Astrocyte of the cerebellum (primary cell): ENCODE data around the gene RFLNA.

Experiments
- DNase-seq: peaks from one replicate; pipeline ENCODE4 v3.0.0-alpha.2; 2011; ENCODE audit warnings: low read depth
- H3K4me3 ChIP-seq: 2 replicates; pipeline ENCODE4 v1.5.1; 2011; ENCODE audit warnings: mild to moderate bottlenecking, low read depth, low read length, moderate library complexity
- CTCF ChIP-seq: IDR thresholded peaks from 2 replicates; pipeline ENCODE4 v1.5.1; 2012; ENCODE audit warnings: low read length, low read depth, moderate library complexity, mild to moderate bottlenecking; ENCODE audit errors: missing control alignments
- in situ Hi-C: cut with HindIII; loops from 2 replicates; pipeline ENCODE4 v1.10.0; 2017; ENCODE audit warnings: low sequenced_read_pairs

Gene RFLNA

GRCh38 chr12:124273630-124274029 is 21.3 kb upstream of the RFLNA start:
- peak; percentile 14 for TF ChIP-seq CTCF
- in situ Hi-C loops: no loop called here
- no peak for DNase-seq
- no peak overlapping the region for H3K4me3 ChIP-seq

GRCh38 chr12:124276337-124276736 is 18.6 kb upstream of the RFLNA start:
- TF ChIP-seq CTCF: no peak
- no peak for DNase-seq
- H3K4me3 ChIP-seq: no peak overlapping the region
- in situ Hi-C loops: loop anchor here (5.0 kb wide), 1 partner anchor 34 kb away; no protein-coding TSS in a partner anchor

- H3K4me3 ChIP-seq: no peak overlapping the region
- in situ Hi-C loops: loop anchor here (5.0 kb wide), 1 partner anchor 35 kb away; no protein-coding TSS in a partner anchor
- no peak for DNase-seq
- no peak for TF ChIP-seq CTCF
These were observed 17.3 kb upstream of the RFLNA start for GRCh38 chr12:124277394-124278241.

- no peak overlapping the region for H3K4me3 ChIP-seq
- no peak for DNase-seq
- in situ Hi-C loops: loop anchor here (5.0 kb wide), 1 partner anchor 36 kb away; no protein-coding TSS in a partner anchor
- TF ChIP-seq CTCF: no peak
These were observed 16.3 kb upstream of the RFLNA start for GRCh38 chr12:124278389-124279101.

- in situ Hi-C loops: loop anchor here (5.0 kb wide), 1 partner anchor 37 kb away; no protein-coding TSS in a partner anchor
- no peak for DNase-seq
- H3K4me3 ChIP-seq: no peak overlapping the region
- no peak for TF ChIP-seq CTCF
These were observed 15.6 kb upstream of the RFLNA start for GRCh38 chr12:124279315-124279714.

GRCh38 chr12:124279846-124280360 is 15.0 kb upstream of the RFLNA start:
- no peak overlapping the region for H3K4me3 ChIP-seq

More at GRCh38 chr12:124279846-124280360, 15.0 kb upstream of the RFLNA start:
- DNase-seq: no peak
- in situ Hi-C loops: loop anchor here (5.0 kb wide), 1 partner anchor 38 kb away; no protein-coding TSS in a partner anchor
- TF ChIP-seq CTCF: no peak
